Measurements from ENCODE around the gene SLC29A2. TPM values are rescaled to one million over a fixed set of nuclear protein-coding genes. Genes with fewer than 3 reads are reported as not detected.

The SLC29A2 gene
- total RNA-seq, 1 donor from 2014 or later: 22.6 TPM

- peak; percentile 4 for ATAC-seq
- intact Hi-C loops (cut with micrococcal nuclease): no loop called here
- DNase-seq: no peak
These were observed 34.3 kb downstream of the SLC29A2 start for GRCh38 chr11:66337103-66337899.

- ATAC-seq (peak; percentile 70), DNase-seq (peak; percentile 59)
- intact Hi-C loops (cut with micrococcal nuclease): no loop called here
These were observed 35.1 kb downstream of the SLC29A2 start, which contains the start of gene RIN1 for GRCh38 chr11:66336234-66337102. Gene RIN1, minus strand, starts transcription at chr11:66336434. Its CDS starts 32 bp downstream, at chr11:66336402.

GRCh38 chr11:66335531-66336233 is 35.9 kb downstream of the SLC29A2 start:
- DNase-seq (peak; percentile 41), ATAC-seq (peak; percentile 29)
- intact Hi-C loops (cut with micrococcal nuclease): no loop called here

GRCh38 chr11:66334605-66335442 is 36.7 kb downstream of the SLC29A2 start:
- ATAC-seq (no peak), DNase-seq (no peak)
- intact Hi-C loops (cut with micrococcal nuclease): no loop called here

GRCh38 chr11:66333896-66334604 is 37.5 kb downstream of the SLC29A2 start:
- intact Hi-C loops (cut with micrococcal nuclease): no loop called here
- DNase-seq (no peak), ATAC-seq (no peak)

GRCh38 chr11:66333220-66333877 is 38.2 kb downstream of the SLC29A2 start:
- DNase-seq (no peak), ATAC-seq (no peak)
- intact Hi-C loops (cut with micrococcal nuclease): no loop called here

GRCh38 chr11:66332371-66333219 is 39.0 kb downstream of the SLC29A2 start:
- no peak for DNase-seq
- intact Hi-C loops (cut with micrococcal nuclease): no loop called here
- ATAC-seq: no peak

GRCh38 chr11:66331542-66332370 is 39.8 kb downstream of the SLC29A2 start:
- intact Hi-C loops (cut with micrococcal nuclease): no loop called here
- peak; percentile 13 for DNase-seq
- ATAC-seq: no peak

GRCh38 chr11:66330931-66331330 is 40.6 kb downstream of the SLC29A2 start:
- no peak for ATAC-seq
- DNase-seq: peak; percentile 23
- intact Hi-C loops (cut with micrococcal nuclease): no loop called here

- ATAC-seq: no peak
- no peak for DNase-seq
- intact Hi-C loops (cut with micrococcal nuclease): no loop called here
These were observed 42.3 kb downstream of the SLC29A2 start for GRCh38 chr11:66329165-66329673.

- ATAC-seq (peak; percentile 75), DNase-seq (peak; percentile 86)
- intact Hi-C loops (cut with micrococcal nuclease): loop anchor here (1.0 kb wide), 1 partner anchor 16 kb away; no protein-coding TSS in a partner anchor
These were observed 43.0 kb downstream of the SLC29A2 start for GRCh38 chr11:66328302-66329144.

- intact Hi-C loops (cut with micrococcal nuclease): loop anchor here (1.0 kb wide), 1 partner anchor 16 kb away; no protein-coding TSS in a partner anchor
- DNase-seq: peak; percentile 35
- peak; percentile 2 for ATAC-seq
These were observed 43.6 kb downstream of the SLC29A2 start for GRCh38 chr11:66328031-66328301.

GRCh38 chr11:66327171-66328030 is 44.2 kb downstream of the SLC29A2 start:
- intact Hi-C loops (cut with micrococcal nuclease): loop anchor here (1.0 kb wide), 1 partner anchor 15 kb away; no protein-coding TSS in a partner anchor
- DNase-seq: peak; percentile 46
- peak; percentile 43 for ATAC-seq

Measured in left ventricle myocardium superior (tissue), 1 donor.